Measurements from ENCODE around the gene RREB1. TPM values are rescaled to one million over a fixed set of nuclear protein-coding genes. Genes with fewer than 3 reads are reported as not detected.

RREB1 gene
- total RNA-seq, 1 donor from 2014 or later = 29.3 TPM

GRCh38 chr6:7136859-7137334, 29.1 kb downstream of the RREB1 start:
- H3K4me3 ChIP-seq (ENCODE audit: low read depth, low read length) = no peak overlapping the region
- no peaks in the 10 kb centered on the region for H3K36me3 ChIP-seq (ENCODE audit: control insufficient read depth, insufficient read depth, low read length)
- no peaks in the 10 kb centered on the region for H3K27me3 ChIP-seq (ENCODE audit: control insufficient read depth, insufficient read depth, low read length)
- no peak for DNase-seq (ENCODE audit: low read depth)
- no peak for TF ChIP-seq CTCF (IDR thresholded peaks at IDR 0.05; ENCODE audit: insufficient read depth, low read length, poor library complexity, severe bottlenecking)

GRCh38 chr6:7137335-7138045, 29.7 kb downstream of the RREB1 start:
- no peak for TF ChIP-seq CTCF (IDR thresholded peaks at IDR 0.05; ENCODE audit: insufficient read depth, low read length, poor library complexity, severe bottlenecking)
- no peak for DNase-seq (ENCODE audit: low read depth)
- Histone ChIP-seq H3K27me3 (ENCODE audit: control insufficient read depth, insufficient read depth, low read length) (no peaks in the 10 kb centered on the region), H3K36me3 (ENCODE audit: control insufficient read depth, insufficient read depth, low read length) (no peaks in the 10 kb centered on the region), H3K4me3 (ENCODE audit: low read depth, low read length) (no peak overlapping the region)

- Histone ChIP-seq H3K36me3 (ENCODE audit: control insufficient read depth, insufficient read depth, low read length) (no peaks in the 10 kb centered on the region), H3K4me3 (ENCODE audit: low read depth, low read length) (no peak overlapping the region), H3K27me3 (ENCODE audit: control insufficient read depth, insufficient read depth, low read length) (no peaks in the 10 kb centered on the region)
- DNase-seq (ENCODE audit: low read depth) = no peak
- TF ChIP-seq CTCF (IDR thresholded peaks at IDR 0.05; ENCODE audit: insufficient read depth, low read length, poor library complexity, severe bottlenecking) = no peak
These were observed 30.3 kb downstream of the RREB1 start for GRCh38 chr6:7138046-7138531.

- H3K4me3 ChIP-seq (ENCODE audit: low read depth, low read length) = no peak overlapping the region
- TF ChIP-seq CTCF (IDR thresholded peaks at IDR 0.05; ENCODE audit: insufficient read depth, low read length, poor library complexity, severe bottlenecking) = no peak
- H3K27me3 ChIP-seq (ENCODE audit: control insufficient read depth, insufficient read depth, low read length) = no peaks in the 10 kb centered on the region
- no peak for DNase-seq (ENCODE audit: low read depth)
- no peaks in the 10 kb centered on the region for H3K36me3 ChIP-seq (ENCODE audit: control insufficient read depth, insufficient read depth, low read length)
These were observed 31.2 kb downstream of the RREB1 start for GRCh38 chr6:7138921-7139358.

GRCh38 chr6:7139835-7140470, 32.2 kb downstream of the RREB1 start:
- DNase-seq (ENCODE audit: low read depth) = no peak
- Histone ChIP-seq H3K27me3 (ENCODE audit: control insufficient read depth, insufficient read depth, low read length) (no peaks in the 10 kb centered on the region), H3K4me3 (ENCODE audit: low read depth, low read length) (no peak overlapping the region), H3K36me3 (ENCODE audit: control insufficient read depth, insufficient read depth, low read length) (no peaks in the 10 kb centered on the region)
- TF ChIP-seq CTCF (IDR thresholded peaks at IDR 0.05; ENCODE audit: insufficient read depth, low read length, poor library complexity, severe bottlenecking) = no peak
